ENCODE data around the gene EEF2K.

EEF2K gene

GRCh38 chr16:22296225-22297113 lies 90.4 kb downstream of the EEF2K start:
- TF ChIP-seq ZFP30 (CRISPR knock-in tag; IDR thresholded peaks at IDR 0.05) (no peak), RARB (CRISPR knock-in tag; IDR thresholded peaks at IDR 0.05) (no peak), TOX (CRISPR knock-in tag; IDR thresholded peaks at IDR 0.05; ENCODE audit: borderline replicate concordance) (no peak), OSR1 (CRISPR knock-in tag; IDR thresholded peaks at IDR 0.05) (no peak), ESRRG (CRISPR knock-in tag; IDR thresholded peaks at IDR 0.05) (no peak), ISL1 (CRISPR knock-in tag; IDR thresholded peaks at IDR 0.05) (no peak), CSRNP3 (CRISPR knock-in tag; IDR thresholded peaks at IDR 0.05) (no peak), ZNF565 (CRISPR knock-in tag; conservative IDR thresholded peaks at IDR 0.05; ENCODE audit: low read depth) (no peak), ZNF70 (CRISPR knock-in tag; IDR thresholded peaks at IDR 0.05) (no peak), POU6F1 (CRISPR knock-in tag; IDR thresholded peaks at IDR 0.05; ENCODE audit: borderline replicate concordance, low read depth) (no peak), GLIS3 (CRISPR knock-in tag; IDR thresholded peaks at IDR 0.05) (no peak), ZC3H10 (CRISPR knock-in tag; IDR thresholded peaks at IDR 0.05) (no peak), TCF4 (CRISPR knock-in tag; IDR thresholded peaks at IDR 0.05; ENCODE audit: borderline replicate concordance) (no peak), CSDC2 (CRISPR knock-in tag; IDR thresholded peaks at IDR 0.05) (no peak), CREB5 (CRISPR knock-in tag; IDR thresholded peaks at IDR 0.05; ENCODE audit: low read depth) (no peak), BACH2 (CRISPR knock-in tag; IDR thresholded peaks at IDR 0.05; ENCODE audit: borderline replicate concordance) (no peak)

GRCh38 chr16:22297114-22297870 lies 91.2 kb downstream of the EEF2K start, which contains the start of gene POLR3E:
TSS of gene POLR3E (plus strand) at chr16:22297409. CDS start at chr16:22302969, 5,560 bp downstream.
- ATAC-seq: peak; percentile 88
- TF ChIP-seq ISL1 (CRISPR knock-in tag; IDR thresholded peaks at IDR 0.05): no peak
- no peak for TF ChIP-seq ARNTL (CRISPR knock-in tag; IDR thresholded peaks at IDR 0.05; ENCODE audit: borderline replicate concordance, low read depth)
- peak; percentile 28; the same call in 1 of the 2 replicates for TF ChIP-seq TCF4 (CRISPR knock-in tag; IDR thresholded peaks at IDR 0.05; ENCODE audit: borderline replicate concordance)
- TF ChIP-seq ZFP3 (CRISPR knock-in tag; IDR thresholded peaks at IDR 0.05): peak; percentile 42; the same call in 1 of the 2 replicates

More at GRCh38 chr16:22296225-22297113, 90.4 kb downstream of the EEF2K start:
- ATAC-seq: no peak

- peak; percentile 72 for ATAC-seq
- TF ChIP-seq PATZ1 (CRISPR knock-in tag; IDR thresholded peaks at IDR 0.05; ENCODE audit: borderline replicate concordance): peak; percentile 86
- peak; percentile 70; the same call in 1 of the 2 replicates for TF ChIP-seq TOX (CRISPR knock-in tag; IDR thresholded peaks at IDR 0.05; ENCODE audit: borderline replicate concordance)
- TF ChIP-seq ZFP3 (CRISPR knock-in tag; IDR thresholded peaks at IDR 0.05): peak; percentile 15; the same call in 1 of the 2 replicates
- 0 out of 2 replicates have a peak, but pooled peaks have one; percentile 69 for TF ChIP-seq ESRRG (CRISPR knock-in tag; IDR thresholded peaks at IDR 0.05)
- TF ChIP-seq SNAI2 (CRISPR knock-in tag; IDR thresholded peaks at IDR 0.05): 0 out of 2 replicates have a peak, but pooled peaks have one; percentile 37
- TF ChIP-seq TSHZ2 (CRISPR knock-in tag; IDR thresholded peaks at IDR 0.05): peak; percentile 58; the same call in 1 of the 2 replicates
- no peak for TF ChIP-seq ARNTL (CRISPR knock-in tag; IDR thresholded peaks at IDR 0.05; ENCODE audit: borderline replicate concordance, low read depth)
- 0 out of 2 replicates have a peak, but pooled peaks have one; percentile 68 for TF ChIP-seq CSDC2 (CRISPR knock-in tag; IDR thresholded peaks at IDR 0.05)
- TF ChIP-seq OSR1 (CRISPR knock-in tag; IDR thresholded peaks at IDR 0.05): no peak
- TF ChIP-seq GLIS3 (CRISPR knock-in tag; IDR thresholded peaks at IDR 0.05): peak; percentile 90; the same call in 1 of the 2 replicates
- TF ChIP-seq CSRNP3 (CRISPR knock-in tag; IDR thresholded peaks at IDR 0.05): 0 out of 2 replicates have a peak, but pooled peaks have one; percentile 65
- no peak for TF ChIP-seq BACH2 (CRISPR knock-in tag; IDR thresholded peaks at IDR 0.05; ENCODE audit: borderline replicate concordance)
- TF ChIP-seq TCF4 (CRISPR knock-in tag; IDR thresholded peaks at IDR 0.05; ENCODE audit: borderline replicate concordance): peak; percentile 54; the same call in 1 of the 2 replicates
- no peak for TF ChIP-seq ZNF70 (CRISPR knock-in tag; IDR thresholded peaks at IDR 0.05)
These were observed 92.0 kb downstream of the EEF2K start for GRCh38 chr16:22297871-22298733.

Measured in SK-N-SH treated with all-trans-retinoic acid at 6 μM for 48 hours (cell line).